Measurements from ENCODE around the gene SSBP3.

DNA sequence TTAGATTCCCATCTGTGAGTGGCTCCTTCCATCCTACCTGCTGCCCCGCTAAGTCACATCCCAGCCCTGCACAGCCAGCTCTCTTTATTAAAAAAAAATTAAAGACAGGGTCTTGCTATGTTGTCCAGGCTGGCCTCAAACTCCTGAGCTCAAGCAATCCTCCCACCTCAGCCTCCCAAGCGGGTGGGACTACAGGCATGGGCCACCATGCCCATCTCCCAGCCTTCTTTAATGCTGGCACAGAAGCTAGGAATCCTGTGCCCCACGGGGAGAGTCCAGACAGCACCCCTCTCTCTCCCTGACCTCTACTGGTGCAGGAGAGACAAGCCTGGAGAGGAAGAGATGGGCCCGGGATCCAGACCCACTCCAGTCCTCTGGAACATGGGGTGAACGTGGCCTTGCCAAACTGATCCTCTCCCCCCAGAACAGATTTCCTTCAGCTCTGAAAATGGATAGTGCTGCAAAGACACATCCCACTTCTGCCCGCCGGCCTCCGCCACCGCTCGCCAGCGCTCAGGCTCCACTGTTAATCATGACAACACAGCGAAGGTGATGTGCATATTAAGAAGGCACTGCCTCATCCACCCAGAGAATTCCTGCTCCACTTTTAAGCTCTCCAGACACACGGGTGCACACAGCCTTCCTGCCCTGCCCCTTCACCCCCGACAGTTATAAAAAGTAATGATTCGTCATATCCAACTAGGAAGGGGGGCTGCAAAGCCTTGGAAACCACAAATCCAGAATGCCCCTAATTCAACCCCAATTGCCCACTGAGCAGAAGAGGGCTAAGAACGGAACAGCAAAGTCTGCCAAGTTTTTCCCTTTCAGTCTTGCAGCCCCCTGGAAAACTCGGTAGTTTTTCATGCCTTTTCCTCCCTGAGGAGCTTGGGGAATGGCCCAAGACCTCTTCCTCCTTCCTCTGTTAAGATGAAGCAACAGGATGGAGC lies 138.1 kb downstream of the SSBP3 start:
- no peak for TF ChIP-seq POLR2AphosphoS5 (IDR thresholded peaks at IDR 0.05; ENCODE audit: low read depth, low read length)
- no peak for TF ChIP-seq TAF1 (IDR thresholded peaks at IDR 0.05; ENCODE audit: borderline replicate concordance, insufficient read depth, low read length)
- no peak for TF ChIP-seq SIN3A (IDR thresholded peaks at IDR 0.05; ENCODE audit: borderline replicate concordance, insufficient read depth, low read length)

Data from PFSK-1 (cell line).